Activated naive CD4-positive, alpha-beta T cell (primary cell): ENCODE data around the gene BCAN.
"Not testable (repeated sequence)": the region's sequence is repeated elsewhere in the genome, so short reads cannot be mapped to it uniquely, and the experiment has no call there.

Source experiments
- DNase-seq, 4 experiments: peaks; one replicate each; lab custom pipeline; 2025; lab: John Stamatoyannopoulos, UW

Gene BCAN

GRCh38 chr1:156618853-156619581 lies 22.9 kb upstream of the BCAN start, which contains the start of gene HAPLN2:
TSS of gene HAPLN2 (plus strand) at chr1:156619415. CDS start at chr1:156623491, 4,076 bp downstream.
- DNase-seq: peak in 1 of 4 experiments; percentile 6

DNA sequence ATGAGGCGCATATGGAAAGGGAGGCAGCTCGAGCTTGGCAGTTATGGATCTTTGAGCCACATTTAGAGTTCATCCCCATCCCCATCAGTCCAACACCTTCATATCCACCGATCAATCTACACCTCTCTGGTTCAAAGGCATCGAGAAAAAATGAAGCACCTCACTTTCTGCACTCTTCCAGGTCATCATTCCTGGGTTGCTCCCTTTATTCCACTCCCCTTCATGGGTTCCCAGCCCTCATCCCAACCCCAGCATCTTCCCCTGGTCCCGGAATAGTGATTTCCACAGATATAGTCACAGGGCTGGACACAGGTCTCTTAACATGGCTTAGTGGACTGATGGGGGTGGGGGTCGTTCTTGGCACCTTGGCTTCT lies 22.3 kb upstream of the BCAN start:
- no peak for DNase-seq

GRCh38 chr1:156622581-156623297 lies 19.2 kb upstream of the BCAN start:
- DNase-seq: no peak

- peak in 1 of 4 experiments; percentile 16 for DNase-seq
Observed at GRCh38 chr1:156623946-156624813, 17.7 kb upstream of the BCAN start.

DNA sequence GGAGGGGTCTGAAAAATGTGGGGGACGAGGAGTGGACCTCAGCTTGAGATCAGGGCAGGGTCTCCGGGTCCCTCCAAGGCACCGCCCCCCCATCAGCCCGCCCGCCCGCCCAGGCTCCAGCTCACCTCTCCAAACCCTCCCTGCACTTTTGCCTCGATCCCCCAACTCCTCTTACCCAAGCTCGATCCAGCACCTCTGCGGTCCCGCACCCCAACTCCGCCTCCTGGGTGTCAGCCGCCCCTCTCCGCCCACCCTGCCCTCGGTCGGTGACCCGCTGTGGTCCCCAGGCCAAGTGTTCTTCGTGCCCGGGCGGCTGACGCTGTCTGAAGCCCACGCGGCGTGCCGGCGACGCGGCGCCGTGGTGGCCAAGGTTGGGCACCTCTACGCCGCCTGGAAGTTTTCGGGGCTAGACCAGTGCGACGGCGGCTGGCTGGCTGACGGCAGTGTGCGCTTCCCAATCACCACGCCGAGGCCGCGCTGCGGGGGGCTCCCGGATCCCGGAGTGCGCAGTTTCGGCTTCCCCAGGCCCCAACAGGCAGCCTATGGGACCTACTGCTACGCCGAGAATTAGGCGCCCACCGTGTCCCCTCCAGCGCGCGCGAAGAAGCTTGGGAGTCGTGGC lies 17.0 kb upstream of the BCAN start:
- DNase-seq: no peak

- DNase-seq: peak; percentile 31 to 72 (median 63)
Observed at GRCh38 chr1:156625436-156626078, 16.4 kb upstream of the BCAN start.

DNA sequence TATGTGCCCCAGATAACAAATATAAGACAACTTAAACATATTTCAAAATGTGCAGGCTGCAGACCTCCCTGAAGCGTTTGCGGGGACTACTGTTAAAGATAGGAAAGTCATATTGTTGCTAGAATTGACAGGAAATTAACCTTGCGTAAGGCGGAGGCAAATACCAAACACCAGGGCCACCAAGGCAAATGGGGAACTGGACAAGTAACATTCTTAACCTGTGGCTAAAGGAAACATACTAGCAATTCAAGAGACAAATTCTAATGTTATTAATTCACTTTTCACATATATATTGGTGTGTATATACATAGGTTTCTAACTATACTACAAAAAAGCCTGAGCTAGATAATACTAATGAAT lies 15.9 kb upstream of the BCAN start:
- DNase-seq: no peak

GRCh38 chr1:156627313-156627880 lies 14.5 kb upstream of the BCAN start:
- no peak for DNase-seq

DNA sequence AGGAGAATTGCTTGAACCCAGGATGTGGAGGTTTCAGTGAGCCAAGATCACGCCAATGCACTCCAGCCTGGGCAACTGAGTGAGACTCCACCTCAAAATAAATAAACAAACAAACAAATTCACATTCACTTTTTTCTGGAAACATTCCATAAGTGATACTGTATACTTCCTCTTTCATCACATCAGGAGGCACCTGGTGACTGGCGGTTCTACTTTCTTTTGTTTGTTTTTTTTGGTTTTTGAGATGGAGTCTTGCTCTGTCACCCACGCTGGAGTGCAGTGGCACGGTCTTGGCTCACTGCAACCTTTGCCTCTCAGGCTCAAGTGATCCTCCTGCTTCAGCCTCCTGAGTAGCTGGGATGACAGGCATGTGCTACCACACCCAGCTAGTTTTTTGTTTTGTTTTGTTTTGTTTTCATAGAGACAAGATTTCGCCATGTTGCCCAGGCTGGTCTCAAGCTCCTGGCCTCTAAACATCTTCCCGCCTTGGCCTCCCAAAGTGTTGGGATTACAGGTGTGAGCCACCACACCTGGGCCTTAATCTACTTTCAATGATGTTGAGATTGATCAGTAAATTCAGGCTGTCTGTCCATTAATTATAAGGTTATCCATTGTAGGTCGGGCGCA lies 12.0 kb upstream of the BCAN start:
- no peak for DNase-seq

DNA sequence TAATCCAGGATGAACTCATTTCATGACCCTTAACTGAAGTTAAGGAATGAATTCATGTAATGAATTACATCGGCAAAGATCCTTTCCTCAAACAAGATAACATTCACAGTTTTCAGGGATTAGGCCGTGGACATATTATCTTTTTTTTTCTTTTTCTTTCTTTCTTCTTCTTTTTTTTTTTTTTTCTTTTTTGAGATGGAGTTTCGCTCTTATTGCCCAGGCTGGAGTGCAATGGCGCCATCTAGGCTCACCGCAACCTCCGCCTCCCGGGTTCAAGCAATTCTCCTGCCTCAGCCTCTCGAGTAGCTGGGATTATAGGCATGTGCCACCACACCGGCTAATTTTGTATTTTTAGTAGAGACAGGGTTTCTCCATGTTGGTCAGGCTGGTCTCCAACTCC lies 10.8 kb upstream of the BCAN start:
- not testable (repeated sequence) for DNase-seq

- DNase-seq: no peak
Observed at GRCh38 chr1:156632355-156632754, 9.6 kb upstream of the BCAN start.

DNA sequence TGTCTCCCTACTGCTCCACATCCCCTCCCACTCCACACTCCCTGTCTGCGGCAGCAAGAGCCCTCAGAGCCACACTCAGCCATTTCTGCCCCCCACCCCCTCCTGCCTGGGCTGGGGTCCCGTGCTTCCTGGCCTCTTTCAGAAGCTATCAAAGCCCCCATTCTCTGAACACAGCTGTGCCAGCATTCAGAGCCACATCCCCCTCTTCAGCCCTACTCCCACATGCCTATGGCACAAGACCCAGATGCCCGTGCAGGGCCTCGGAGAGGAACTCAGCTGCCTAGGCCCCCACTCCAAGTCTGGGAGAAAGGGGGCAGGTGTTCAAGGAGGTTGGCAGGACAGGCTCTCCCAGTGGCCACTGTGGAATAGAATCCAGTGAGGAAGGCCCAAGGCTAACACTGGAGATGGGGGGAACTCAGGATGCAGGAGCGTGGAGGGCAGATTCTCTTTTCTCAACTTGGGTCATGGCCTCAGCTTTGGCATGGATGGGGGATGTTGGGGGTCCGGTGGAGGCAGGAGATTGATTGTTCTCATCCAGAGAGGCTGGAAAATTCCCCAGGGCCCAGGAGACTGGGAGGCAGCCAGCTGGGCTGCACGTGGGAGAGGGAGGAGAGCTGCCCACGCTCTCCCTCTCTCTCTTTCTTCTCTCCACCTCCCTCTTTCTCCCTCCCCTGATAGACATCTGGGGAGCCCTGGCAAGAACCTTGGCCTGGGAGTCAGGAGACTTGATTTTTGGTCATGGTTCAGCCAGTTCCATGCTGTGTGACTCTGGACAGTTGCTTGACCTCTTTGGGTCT lies 3.5 kb upstream of the BCAN start:
- no peak for DNase-seq

- no peak for DNase-seq
Observed at GRCh38 chr1:156639601-156640101, 2.3 kb upstream of the BCAN start.

DNA sequence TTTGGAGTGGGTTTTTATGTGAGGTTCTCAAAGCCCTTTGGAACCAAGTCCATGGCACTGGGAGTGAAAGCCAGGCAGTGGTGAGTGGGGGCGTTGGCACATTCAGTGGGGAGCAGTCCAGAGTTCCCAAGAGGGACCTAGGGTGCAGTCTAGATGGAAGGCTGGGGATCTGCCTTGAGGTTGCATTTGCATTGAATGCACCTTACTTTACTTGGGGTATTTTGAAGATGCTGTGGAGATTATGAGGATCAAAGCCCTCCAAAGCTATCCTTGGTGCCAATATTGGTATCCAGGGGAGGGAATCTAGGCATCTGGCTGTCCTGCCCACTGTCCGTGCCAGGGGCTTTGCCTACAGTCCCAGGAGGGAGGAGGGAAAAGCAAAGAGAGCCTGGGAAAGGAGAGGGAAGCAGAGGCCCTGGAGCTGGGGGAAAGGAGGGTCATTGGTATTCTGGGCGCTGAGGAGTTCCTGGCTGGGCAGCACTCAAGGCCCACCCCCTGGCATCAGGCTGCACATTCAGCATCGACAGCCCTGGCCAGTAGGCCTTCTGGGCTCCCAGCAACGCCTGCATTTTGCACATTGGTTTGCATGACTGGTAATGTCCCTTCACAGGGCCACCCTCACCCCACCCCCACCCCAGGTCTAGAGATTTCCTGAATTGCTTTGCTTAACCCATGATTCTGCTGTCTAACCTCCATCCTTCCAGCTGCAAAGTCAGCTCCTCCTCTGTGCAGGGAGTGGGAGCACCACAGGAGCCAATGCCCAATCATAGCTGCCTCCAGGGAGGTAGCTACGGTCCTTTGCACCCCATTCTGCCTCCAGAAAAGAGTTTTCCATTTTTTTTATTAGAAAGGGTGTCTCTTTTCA lies 843 bp upstream of the BCAN start:
- DNase-seq: no peak

DNA sequence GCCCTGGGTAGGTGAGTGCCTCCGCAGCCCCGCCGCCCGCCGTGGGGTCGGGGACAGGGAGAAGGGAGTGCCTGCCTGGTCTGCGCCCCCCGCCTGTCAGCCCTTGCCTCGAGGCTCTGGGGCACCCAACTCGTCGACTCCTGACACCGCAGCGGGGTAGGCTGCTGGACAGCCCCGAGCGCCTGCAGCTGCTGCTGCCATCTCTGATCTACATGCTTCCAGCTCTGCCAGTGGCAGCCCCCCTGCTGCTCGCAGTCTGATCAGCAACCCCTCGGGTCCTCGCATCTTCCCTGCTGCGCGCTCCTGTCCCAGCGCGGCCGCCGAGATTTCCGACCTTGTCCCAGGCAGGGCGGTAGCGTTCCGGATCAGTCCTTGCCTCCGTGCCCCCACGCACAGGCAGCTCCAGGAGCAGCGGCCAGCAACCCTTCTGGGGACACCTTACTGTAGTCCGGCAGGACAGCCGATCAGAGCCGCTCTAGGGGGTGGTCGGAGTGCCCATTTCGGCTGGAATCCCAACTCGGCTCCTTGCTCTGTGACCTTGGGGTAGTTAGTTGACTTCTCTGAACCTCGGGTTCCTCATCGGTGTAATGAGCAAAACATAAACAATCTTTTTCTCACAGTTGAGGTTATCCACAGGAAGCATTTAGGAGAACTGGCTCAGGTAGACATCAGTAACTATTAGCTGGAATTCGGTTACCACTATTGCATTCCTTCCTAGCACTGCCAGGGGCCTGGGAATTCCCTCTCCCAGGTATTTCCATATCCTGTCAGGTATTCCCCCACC lies 540 bp downstream of the BCAN start:
- DNase-seq: no peak

GRCh38 chr1:156643049-156643777 lies 1.3 kb downstream of the BCAN start:
- DNase-seq: no peak

DNA sequence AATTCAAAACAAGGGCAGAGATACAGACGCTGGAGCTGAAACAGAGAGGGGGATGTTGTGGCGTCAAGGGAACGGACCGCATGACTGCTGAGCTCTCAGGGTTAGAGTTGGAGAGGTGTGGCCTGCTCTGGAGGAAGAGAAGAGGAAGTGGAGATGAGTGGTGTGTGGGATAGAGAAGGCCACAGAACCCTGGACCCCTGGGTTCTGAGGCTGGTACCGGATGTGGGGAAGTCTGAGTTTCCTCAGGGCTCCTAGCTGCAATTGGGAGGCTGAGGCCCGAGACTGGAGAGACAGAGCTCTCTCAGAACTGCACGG lies 1.8 kb downstream of the BCAN start:
- no peak for DNase-seq

DNA sequence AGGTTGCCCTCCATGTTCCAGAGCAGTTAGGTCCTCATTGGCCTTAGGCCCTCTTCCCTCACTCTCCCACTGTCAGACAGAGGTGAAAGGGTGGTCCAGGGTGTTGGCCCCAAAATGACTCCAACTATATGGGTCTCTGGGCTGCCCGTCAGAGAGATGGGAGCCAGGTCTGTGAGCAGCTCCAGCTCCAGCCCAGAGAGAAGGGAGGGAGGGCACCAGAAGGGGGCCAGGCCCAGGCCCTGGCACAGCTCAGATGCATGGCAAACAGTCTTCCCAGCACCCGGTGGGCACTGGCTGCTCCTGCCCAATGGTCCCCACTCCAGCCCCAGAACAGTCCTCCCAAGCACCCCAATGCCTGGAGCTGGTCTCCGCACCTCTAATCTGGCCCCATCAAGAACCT lies 2.2 kb downstream of the BCAN start:
- no peak for DNase-seq
